ENCODE measurements around the gene TMEM98.

GRCh38 chr17:32971171-32971570 is 43.2 kb downstream of the TMEM98 start:
- TF ChIP-seq CTCF (IDR thresholded peaks at IDR 0.05) (no peak), POLR2A (IDR thresholded peaks at IDR 0.05) (no peak), POLR2AphosphoS5 (IDR thresholded peaks at IDR 0.05) (no peak)
